MG63 (cell line): ENCODE data around the gene YWHAG. TPM values are rescaled to one million over a fixed set of nuclear protein-coding genes. Genes with fewer than 3 reads are reported as not detected.

Experiments used
- DNase-seq: peaks from one replicate; pipeline ENCODE4 v3.0.0-alpha.2; 2020
- H3K27me3 ChIP-seq: fragments of 250-450 bp; sonication (Bioruptor Pico); 2 replicates; pipeline ENCODE4 v1.5.1; 2020; ENCODE audit warnings: mild to moderate bottlenecking, moderate library complexity
- H3K36me3 ChIP-seq: fragments of 250-450 bp; sonication (Bioruptor Pico); 2 replicates; pipeline ENCODE4 v1.5.1; 2020; ENCODE audit warnings: mild to moderate bottlenecking, moderate library complexity
- H3K4me3 ChIP-seq: fragments of 250-450 bp; sonication (Bioruptor Pico); 2 replicates; pipeline ENCODE4 v1.5.1; 2020; ENCODE audit warnings: mild to moderate bottlenecking, moderate library complexity
- H3K9me3 ChIP-seq: fragments of 250-450 bp; sonication (Bioruptor Pico); 2 replicates; pipeline ENCODE4 v1.5.1; 2020; ENCODE audit warnings: mild to moderate bottlenecking, moderate library complexity
- total RNA-seq: library from RNA; depleted of rRNA; stranded (reverse); fragments of >200 nt; shearing (Covaris generic); gene quantifications from 2 replicates; pipeline ENCODE4 v1.2.3, GENCODE V29; 2014; ENCODE audit warnings: low replicate concordance; rRNA removed

YWHAG gene
- total RNA-seq, 1 experiment from 2014 or later, result 74.2 TPM

- DNase-seq, result no peak
- H3K9me3 ChIP-seq, result no peaks in the 10 kb centered on the region
- no peaks in the 10 kb centered on the region for H3K27me3 ChIP-seq
- no peak overlapping the region for H3K4me3 ChIP-seq
- no peaks in the 10 kb centered on the region for H3K36me3 ChIP-seq
Observed at GRCh38 chr7:76280408-76280807, 78.4 kb downstream of the YWHAG start.

- H3K36me3 ChIP-seq, result no peaks in the 10 kb centered on the region
- no peak for DNase-seq
- no peak overlapping the region for H3K4me3 ChIP-seq
- H3K27me3 ChIP-seq, result no peaks in the 10 kb centered on the region
- H3K9me3 ChIP-seq, result no peaks in the 10 kb centered on the region
Observed at GRCh38 chr7:76278540-76278939, 80.3 kb downstream of the YWHAG start.

Other genes starting within 250 kb of the YWHAG start
- 1.2 and 1.4 TPM in 2 replicates for gene SRRM3, start 157.1 kb downstream of the YWHAG start, total RNA-seq
- gene HSPB1, start 56.3 kb downstream of the YWHAG start, total RNA-seq, result 68.7 and 72.8 TPM in 2 replicates
- not detected in 2 replicates for gene SSC4D, start 50.7 kb upstream of the YWHAG start, total RNA-seq
- gene ZP3, start 66.0 kb upstream of the YWHAG start, total RNA-seq, result 0.44 and 1.7 TPM in 2 replicates
- gene DTX2, start 102.7 kb upstream of the YWHAG start, total RNA-seq, result 1.2 and 8.0 TPM in 2 replicates
- gene UPK3B, start 151.6 kb upstream of the YWHAG start, total RNA-seq, result not detected in 2 replicates
- not detected in 2 replicates for gene SPDYE16, start 184.3 kb upstream of the YWHAG start, total RNA-seq